ENCODE data around the gene FNIP2. TPM values are rescaled to one million over a fixed set of nuclear protein-coding genes. Genes with fewer than 3 reads are reported as not detected.
"Not testable (repeated sequence)": the region's sequence is repeated elsewhere in the genome, so short reads cannot be mapped to it uniquely, and the experiment has no call there.

Gene FNIP2
- total and polyA plus RNA-seq, 2 donors (not counting 1 experiment from before 2014, with no cell fraction given), result 16.9 to 36.8 TPM

DNA sequence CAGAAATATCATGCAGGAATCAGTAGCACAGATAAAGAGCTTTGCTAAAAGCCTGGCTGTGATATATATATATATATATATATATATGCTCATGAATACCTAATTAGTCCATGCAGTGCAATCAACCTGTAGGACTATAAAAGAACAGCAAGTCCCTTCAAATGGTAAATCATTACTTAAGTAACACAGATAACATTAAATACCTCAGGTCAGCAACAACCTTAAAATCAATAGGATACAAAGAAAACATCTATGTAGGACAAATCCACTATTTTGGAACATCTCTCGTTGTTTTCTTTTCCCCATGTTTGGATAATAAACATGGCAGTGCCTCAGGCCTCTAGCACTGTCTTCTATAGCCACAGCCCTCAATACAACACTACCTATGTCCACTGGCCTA is 106.6 kb downstream of the FNIP2 start:
- Histone ChIP-seq H4K20me1 (ENCODE audit: control insufficient read depth, extremely low read depth, insufficient read depth, low read length) (no peaks in the 10 kb centered on the region), H2AFZ (ENCODE audit: low read length) (no peak overlapping the region), H3K9me3 (ENCODE audit: control insufficient read depth, insufficient read depth, low read depth, low read length) (no peaks in the 10 kb centered on the region), H3K27me3 (ENCODE audit: control insufficient read depth, insufficient read depth, low read length) (no peaks in the 10 kb centered on the region), H3K4me1 (ENCODE audit: control insufficient read depth, extremely low read depth, insufficient read depth, low read length) (no peaks in the 10 kb centered on the region), H3K4me3 (replicated peaks in 1 of 4; ENCODE audit: control extremely low read depth in 1 of 4, insufficient read depth in 1 of 4, low read depth in 3 of 4, low read length in 4 of 4) (no peak overlapping the region), H3K27ac (ENCODE audit: insufficient read depth, low read length) (no peak overlapping the region), H3K4me2 (ENCODE audit: extremely low read depth, insufficient read depth, low read length) (no peak overlapping the region), H3K36me3 (ENCODE audit: control insufficient read depth, insufficient read depth, low read length) (no peaks in the 10 kb centered on the region), H3K79me2 (ENCODE audit: control insufficient read depth, insufficient read depth, low read length) (no peaks in the 10 kb centered on the region), H3K9ac (ENCODE audit: insufficient read depth, low read length) (no peak overlapping the region)
- no peak for DNase-seq (ENCODE audit: low read depth in 2 of 2)
- TF ChIP-seq CTCF (conservative IDR thresholded peaks at IDR 0.05 in 1 of 2, IDR thresholded peaks at IDR 0.05 in 1 of 2; ENCODE audit: low read depth in 1 of 2, low read length in 2 of 2), result no peak
- no peak for TF ChIP-seq EZH2 (IDR thresholded peaks at IDR 0.05; ENCODE audit: low read length, missing control alignments)

DNA sequence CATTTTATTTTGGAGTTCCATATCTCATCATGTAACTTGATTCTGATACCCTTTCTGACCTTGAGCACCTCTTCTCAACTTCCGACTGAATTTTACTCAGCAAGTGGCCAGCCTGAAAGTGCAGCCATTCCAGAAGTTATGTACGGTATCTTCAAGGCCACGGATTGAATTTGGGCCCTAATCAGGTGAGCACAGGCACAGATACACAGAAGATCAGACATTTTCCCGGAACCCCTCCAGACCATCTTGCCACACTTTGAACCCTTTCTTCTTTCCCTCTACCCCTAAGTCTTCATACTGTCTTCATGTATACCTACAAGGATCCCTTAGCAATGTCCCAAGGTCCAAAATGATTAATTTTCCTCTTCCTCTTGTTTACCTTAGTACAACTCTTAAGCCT is 108.2 kb downstream of the FNIP2 start:
- Histone ChIP-seq H3K36me3 (ENCODE audit: control insufficient read depth, insufficient read depth, low read length) (no peaks in the 10 kb centered on the region), H3K27me3 (ENCODE audit: control insufficient read depth, insufficient read depth, low read length) (no peaks in the 10 kb centered on the region), H3K9ac (ENCODE audit: insufficient read depth, low read length) (no peak overlapping the region), H3K4me2 (ENCODE audit: extremely low read depth, insufficient read depth, low read length) (no peak overlapping the region), H3K4me1 (ENCODE audit: control insufficient read depth, extremely low read depth, insufficient read depth, low read length) (no peaks in the 10 kb centered on the region), H2AFZ (ENCODE audit: low read length) (no peak overlapping the region), H3K9me3 (ENCODE audit: control insufficient read depth, insufficient read depth, low read depth, low read length) (no peaks in the 10 kb centered on the region), H3K4me3 (replicated peaks in 1 of 4; ENCODE audit: control extremely low read depth in 1 of 4, insufficient read depth in 1 of 4, low read depth in 3 of 4, low read length in 4 of 4) (no peak overlapping the region), H3K79me2 (ENCODE audit: control insufficient read depth, insufficient read depth, low read length) (no peaks in the 10 kb centered on the region), H4K20me1 (ENCODE audit: control insufficient read depth, extremely low read depth, insufficient read depth, low read length) (no peaks in the 10 kb centered on the region), H3K27ac (ENCODE audit: insufficient read depth, low read length) (no peak overlapping the region)
- TF ChIP-seq EZH2 (IDR thresholded peaks at IDR 0.05; ENCODE audit: low read length, missing control alignments) (no peak), CTCF (conservative IDR thresholded peaks at IDR 0.05 in 1 of 2, IDR thresholded peaks at IDR 0.05 in 1 of 2; ENCODE audit: low read depth in 1 of 2, low read length in 2 of 2) (no peak)
- DNase-seq (ENCODE audit: low read depth in 2 of 2), result no peak

DNA sequence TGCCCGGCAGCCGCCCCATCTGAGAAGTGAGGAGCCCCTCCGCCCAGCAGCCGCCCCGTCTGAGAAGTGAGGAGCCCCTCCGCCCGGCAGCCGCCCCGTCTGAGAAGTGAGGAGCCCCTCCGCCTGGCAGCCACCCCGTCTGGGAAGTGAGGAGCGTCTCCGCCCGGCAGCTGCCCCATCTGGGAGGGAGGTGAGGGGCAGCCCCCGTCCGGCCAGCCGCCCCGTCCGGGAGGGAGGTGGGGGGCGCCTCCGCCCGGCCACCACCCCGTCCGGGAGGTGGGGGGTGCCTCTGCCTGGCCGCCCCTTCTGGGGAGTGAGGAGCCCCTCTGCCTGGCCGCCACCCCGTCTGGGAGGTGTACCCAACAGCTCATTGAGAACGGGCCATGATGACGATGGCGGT is 113.3 kb downstream of the FNIP2 start:
- not testable (repeated sequence) for H3K9me3 ChIP-seq (ENCODE audit: control insufficient read depth, insufficient read depth, low read depth, low read length); H3K4me2 ChIP-seq (ENCODE audit: extremely low read depth, insufficient read depth, low read length); H3K36me3 ChIP-seq (ENCODE audit: control insufficient read depth, insufficient read depth, low read length); H2AFZ ChIP-seq (ENCODE audit: low read length); H3K4me1 ChIP-seq (ENCODE audit: control insufficient read depth, extremely low read depth, insufficient read depth, low read length); H4K20me1 ChIP-seq (ENCODE audit: control insufficient read depth, extremely low read depth, insufficient read depth, low read length); H3K9ac ChIP-seq (ENCODE audit: insufficient read depth, low read length); H3K79me2 ChIP-seq (ENCODE audit: control insufficient read depth, insufficient read depth, low read length); DNase-seq (ENCODE audit: low read depth in 2 of 2); H3K27me3 ChIP-seq (ENCODE audit: control insufficient read depth, insufficient read depth, low read length); H3K4me3 ChIP-seq (replicated peaks in 1 of 4; ENCODE audit: control extremely low read depth in 1 of 4, insufficient read depth in 1 of 4, low read depth in 3 of 4, low read length in 4 of 4); H3K27ac ChIP-seq (ENCODE audit: insufficient read depth, low read length)
